ENCODE data around the gene SLC35E4.

The SLC35E4 gene

GRCh38 chr22:30596199-30596598 is 39.4 kb upstream of the SLC35E4 start:
- no peaks in the 10 kb centered on the region for H3K36me3 ChIP-seq
- peaks cover 30% of the 10 kb centered on the region for H3K27me3 ChIP-seq
- H3K4me3 ChIP-seq (ENCODE audit: low read depth in 1 of 2, low read length in 1 of 2), result no peak overlapping the region
- no peak overlapping the region for H3K27ac ChIP-seq
- TF ChIP-seq, protein P1, sequence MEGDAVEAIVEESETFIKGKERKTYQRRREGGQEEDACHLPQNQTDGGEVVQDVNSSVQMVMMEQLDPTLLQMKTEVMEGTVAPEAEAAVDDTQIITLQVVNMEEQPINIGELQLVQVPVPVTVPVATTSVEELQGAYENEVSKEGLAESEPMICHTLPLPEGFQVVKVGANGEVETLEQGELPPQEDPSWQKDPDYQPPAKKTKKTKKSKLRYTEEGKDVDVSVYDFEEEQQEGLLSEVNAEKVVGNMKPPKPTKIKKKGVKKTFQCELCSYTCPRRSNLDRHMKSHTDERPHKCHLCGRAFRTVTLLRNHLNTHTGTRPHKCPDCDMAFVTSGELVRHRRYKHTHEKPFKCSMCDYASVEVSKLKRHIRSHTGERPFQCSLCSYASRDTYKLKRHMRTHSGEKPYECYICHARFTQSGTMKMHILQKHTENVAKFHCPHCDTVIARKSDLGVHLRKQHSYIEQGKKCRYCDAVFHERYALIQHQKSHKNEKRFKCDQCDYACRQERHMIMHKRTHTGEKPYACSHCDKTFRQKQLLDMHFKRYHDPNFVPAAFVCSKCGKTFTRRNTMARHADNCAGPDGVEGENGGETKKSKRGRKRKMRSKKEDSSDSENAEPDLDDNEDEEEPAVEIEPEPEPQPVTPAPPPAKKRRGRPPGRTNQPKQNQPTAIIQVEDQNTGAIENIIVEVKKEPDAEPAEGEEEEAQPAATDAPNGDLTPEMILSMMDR (IDR thresholded peaks at IDR 0.05), result no peak
- H3K4me1 ChIP-seq (ENCODE audit: control insufficient read depth in 1 of 2, insufficient read depth in 1 of 2, low read depth in 1 of 2, low read length in 1 of 2), result peaks cover 7 to 10% of the 10 kb centered on the region in 2 experiments
- no peaks in the 10 kb centered on the region for H3K9me3 ChIP-seq

DNA sequence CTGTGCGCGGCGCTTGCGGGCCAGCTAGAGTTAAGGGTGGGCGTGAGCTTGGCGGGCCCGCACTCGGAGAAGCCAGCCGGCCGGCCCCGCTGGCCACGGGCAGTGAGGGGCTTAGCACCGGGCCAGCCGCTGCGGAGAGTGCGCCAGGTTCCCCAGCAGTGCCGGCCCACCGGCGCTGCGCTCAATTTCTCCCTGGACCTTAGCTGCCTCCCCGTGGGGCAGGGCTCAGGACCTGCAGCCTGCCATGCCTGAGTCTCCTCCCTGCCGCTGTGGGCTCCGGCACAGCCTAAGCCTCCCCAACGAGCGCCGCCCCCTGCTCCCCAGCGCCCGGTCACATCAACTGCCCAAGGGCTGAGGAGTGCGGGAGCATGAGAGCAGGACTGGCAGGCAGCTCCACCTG is 38.7 kb upstream of the SLC35E4 start:
- H3K4me3 ChIP-seq (ENCODE audit: low read depth in 1 of 2, low read length in 1 of 2), result no peak overlapping the region
- TF ChIP-seq, protein P1 (IDR thresholded peaks at IDR 0.05), result no peak

GRCh38 chr22:30598986-30599385 is 36.6 kb upstream of the SLC35E4 start:
- TF ChIP-seq, protein P1 (IDR thresholded peaks at IDR 0.05), result no peak
- no peaks in the 10 kb centered on the region for H3K4me1 ChIP-seq (ENCODE audit: control insufficient read depth in 1 of 2, insufficient read depth in 1 of 2, low read depth in 1 of 2, low read length in 1 of 2)
- no peak overlapping the region for H3K4me3 ChIP-seq (ENCODE audit: low read depth in 1 of 2, low read length in 1 of 2)
- no peaks in the 10 kb centered on the region for H3K36me3 ChIP-seq
- no peaks in the 10 kb centered on the region for H3K9me3 ChIP-seq
- H3K27ac ChIP-seq, result no peak overlapping the region
- H3K27me3 ChIP-seq, result peaks cover 19% of the 10 kb centered on the region

More for the DNA sequence above, 38.7 kb upstream of the SLC35E4 start:
- Histone ChIP-seq H3K9me3 (no peaks in the 10 kb centered on the region), H3K27me3 (peaks cover 30% of the 10 kb centered on the region), H3K36me3 (no peaks in the 10 kb centered on the region), H3K27ac (no peak overlapping the region), H3K4me1 (ENCODE audit: control insufficient read depth in 1 of 2, insufficient read depth in 1 of 2, low read depth in 1 of 2, low read length in 1 of 2) (peaks cover 3 to 4% of the 10 kb centered on the region in 2 experiments)

GRCh38 chr22:30600921-30601320 is 34.7 kb upstream of the SLC35E4 start:
- no peak overlapping the region for H3K27ac ChIP-seq
- no peaks in the 10 kb centered on the region for H3K9me3 ChIP-seq
- TF ChIP-seq, protein P1 (IDR thresholded peaks at IDR 0.05), result no peak
- no peak overlapping the region for H3K4me3 ChIP-seq (ENCODE audit: low read depth in 1 of 2, low read length in 1 of 2)
- peaks cover 2% of the 10 kb centered on the region for H3K27me3 ChIP-seq
- H3K4me1 ChIP-seq (ENCODE audit: control insufficient read depth in 1 of 2, insufficient read depth in 1 of 2, low read depth in 1 of 2, low read length in 1 of 2), result peaks cover 5 to 7% of the 10 kb centered on the region in 2 experiments
- H3K36me3 ChIP-seq, result no peaks in the 10 kb centered on the region

DNA sequence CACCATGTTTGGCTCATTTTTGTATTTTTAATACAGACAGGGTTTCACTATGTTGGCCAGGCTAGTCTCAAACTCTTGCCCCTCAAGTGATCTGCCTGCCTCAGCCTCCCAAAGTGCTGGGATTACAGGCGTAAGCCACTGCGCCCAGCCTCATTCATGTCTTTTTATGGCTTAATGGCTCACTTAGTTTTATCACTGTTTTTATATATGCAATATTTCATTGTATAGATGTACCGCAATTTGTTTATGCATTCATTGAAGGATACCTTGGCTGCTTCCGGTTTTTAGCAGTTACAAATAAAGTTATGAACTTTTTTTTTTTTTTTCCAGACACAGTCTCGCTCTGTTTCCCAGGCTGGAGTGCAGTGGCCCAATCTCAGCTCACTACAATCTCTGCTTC is 34.1 kb upstream of the SLC35E4 start:
- TF ChIP-seq, protein P1 (IDR thresholded peaks at IDR 0.05), result no peak
- Histone ChIP-seq H3K4me3 (ENCODE audit: low read depth in 1 of 2, low read length in 1 of 2) (no peak overlapping the region), H3K27me3 (no peaks in the 10 kb centered on the region), H3K4me1 (ENCODE audit: control insufficient read depth in 1 of 2, insufficient read depth in 1 of 2, low read depth in 1 of 2, low read length in 1 of 2) (peaks cover 10 to 13% of the 10 kb centered on the region in 2 experiments), H3K27ac (no peak overlapping the region), H3K9me3 (no peaks in the 10 kb centered on the region), H3K36me3 (no peaks in the 10 kb centered on the region)

DNA sequence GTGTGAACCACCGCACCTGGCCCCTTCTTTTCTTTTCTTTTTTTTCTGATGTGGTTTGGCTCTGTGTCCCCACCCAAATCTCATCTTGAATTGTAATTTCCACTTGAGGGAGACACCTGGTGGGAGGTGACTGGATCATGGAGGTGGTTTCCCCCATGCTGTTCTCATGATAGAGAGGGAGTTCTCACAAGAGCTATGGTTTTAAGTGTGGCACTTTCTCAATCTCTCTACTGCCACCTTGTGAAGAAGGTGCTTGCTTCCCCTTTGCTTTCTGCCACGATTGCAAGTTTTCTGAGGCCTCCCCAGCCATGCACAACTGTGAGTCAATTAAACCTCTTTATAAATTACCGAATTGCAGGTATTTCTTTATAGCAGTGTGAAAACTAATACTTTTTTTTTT is 33.5 kb upstream of the SLC35E4 start:
- TF ChIP-seq, protein P1 (IDR thresholded peaks at IDR 0.05), result no peak

More for the DNA sequence above, 33.5 kb upstream of the SLC35E4 start:
- Histone ChIP-seq H3K4me1 (ENCODE audit: control insufficient read depth in 1 of 2, insufficient read depth in 1 of 2, low read depth in 1 of 2, low read length in 1 of 2) (peaks cover 14 to 19% of the 10 kb centered on the region in 2 experiments), H3K9me3 (no peaks in the 10 kb centered on the region), H3K27me3 (no peaks in the 10 kb centered on the region), H3K36me3 (no peaks in the 10 kb centered on the region), H3K4me3 (ENCODE audit: low read depth in 1 of 2, low read length in 1 of 2) (no peak overlapping the region), H3K27ac (no peak overlapping the region)

Data from neutrophil (primary cell).